Amniotic epithelial cell (primary cell): ENCODE measurements around the gene SLC25A42.
"Not testable (repeated sequence)": the region's sequence is repeated elsewhere in the genome, so short reads cannot be mapped to it uniquely, and the experiment has no call there.

Experiments
- DNase-seq: peaks from one replicate; pipeline ENCODE4 v3.0.0-alpha.2; 2010; ENCODE audit warnings: low read depth

SLC25A42 gene

GRCh38 chr19:19105365-19106055 lies 41.7 kb downstream of the SLC25A42 start:
- peak; percentile 65 for DNase-seq

- DNase-seq, result peak; percentile 51
These were observed 42.3 kb downstream of the SLC25A42 start for GRCh38 chr19:19106056-19106551.

GRCh38 chr19:19106938-19107337 lies 43.1 kb downstream of the SLC25A42 start:
- not testable (repeated sequence) for DNase-seq

- no peak for DNase-seq
These were observed 43.9 kb downstream of the SLC25A42 start for GRCh38 chr19:19107654-19108053.

GRCh38 chr19:19109601-19110000 lies 45.8 kb downstream of the SLC25A42 start:
- DNase-seq, result peak; percentile 16

GRCh38 chr19:19110410-19111135 lies 46.8 kb downstream of the SLC25A42 start:
- peak; percentile 13 for DNase-seq

GRCh38 chr19:19111136-19111835 lies 47.5 kb downstream of the SLC25A42 start:
- no peak for DNase-seq

- no peak for DNase-seq
These were observed 48.3 kb downstream of the SLC25A42 start for GRCh38 chr19:19111967-19112580.

- peak; percentile 57 for DNase-seq
These were observed 49.3 kb downstream of the SLC25A42 start for GRCh38 chr19:19113040-19113626.

- DNase-seq, result no peak
These were observed 52.2 kb downstream of the SLC25A42 start for GRCh38 chr19:19115954-19116353.

GRCh38 chr19:19119325-19120237 lies 55.8 kb downstream of the SLC25A42 start:
- no peak for DNase-seq

GRCh38 chr19:19120308-19121231 lies 56.8 kb downstream of the SLC25A42 start:
- DNase-seq, result peak; percentile 98

GRCh38 chr19:19121371-19121770 lies 57.6 kb downstream of the SLC25A42 start:
- no peak for DNase-seq

GRCh38 chr19:19122902-19123301 lies 59.1 kb downstream of the SLC25A42 start:
- no peak for DNase-seq

GRCh38 chr19:19123386-19123785 lies 59.6 kb downstream of the SLC25A42 start:
- DNase-seq, result no peak

GRCh38 chr19:19126102-19126501 lies 62.3 kb downstream of the SLC25A42 start:
- no peak for DNase-seq

- no peak for DNase-seq
These were observed 68.2 kb downstream of the SLC25A42 start for GRCh38 chr19:19131989-19132388.

GRCh38 chr19:19132912-19133311 lies 69.1 kb downstream of the SLC25A42 start:
- DNase-seq, result no peak

GRCh38 chr19:19133985-19134384 lies 70.2 kb downstream of the SLC25A42 start:
- DNase-seq, result no peak

GRCh38 chr19:19134687-19135158 lies 70.9 kb downstream of the SLC25A42 start:
- no peak for DNase-seq
